WTC11 (cell line): ENCODE results near the gene HSPH1. TPM values are rescaled to one million over a fixed set of nuclear protein-coding genes. Genes with fewer than 3 reads are reported as not detected.
"Not testable (repeated sequence)": the region's sequence is repeated elsewhere in the genome, so short reads cannot be mapped to it uniquely, and the experiment has no call there.

Experiments
- ATAC-seq: fragments of 200-7000 bp; cut with Tn5 transposase; 2 replicates; pipeline ENCODE4 v1.10.0; 2021; ENCODE audit warnings: mild to moderate bottlenecking, moderate library complexity
- CTCF ChIA-PET: fragments of 300-600 bp; sonication (Branson Sonifier 250); formaldehyde crosslinking; loops from one replicate; lab custom pipeline; 2021; ENCODE audit warnings: antibody characterized with exemption; lab: Charles Lee
- POLR2A ChIA-PET: fragments of 350-600 bp; sonication (Branson Sonifier 250); formaldehyde crosslinking; loops from one replicate; lab custom pipeline; 2021; ENCODE audit warnings: antibody characterized with exemption; lab: Charles Lee
- DNase-seq: peaks from one replicate; pipeline ENCODE4 v3.0.0; 2021; ENCODE audit warnings: low spot score
- H3K27ac Mint-ChIP-seq: 2 replicates; pipeline ENCODE4 v1.8.0; 2021; ENCODE audit warnings: mixed read lengths
- H3K27me3 Mint-ChIP-seq: 2 replicates; pipeline ENCODE4 v1.8.0; 2021; ENCODE audit warnings: low read depth, mild to moderate bottlenecking, moderate library complexity, mixed read lengths
- H3K36me3 Mint-ChIP-seq: 2 replicates; pipeline ENCODE4 v1.8.0; 2021; ENCODE audit warnings: mixed read lengths
- H3K4me1 Mint-ChIP-seq: 2 replicates; pipeline ENCODE4 v1.8.0; 2022; ENCODE audit warnings: mixed read lengths
- H3K4me3 Mint-ChIP-seq: 2 replicates; pipeline ENCODE4 v1.8.0; 2021; ENCODE audit warnings: mild to moderate bottlenecking, moderate library complexity, mixed read lengths
- H3K9me3 Mint-ChIP-seq: 2 replicates; pipeline ENCODE4 v1.8.0; 2021; ENCODE audit warnings: mixed read lengths
- ARID4B ChIP-seq: sonication (generic); formaldehyde crosslinking; IDR thresholded peaks from 2 replicates; pipeline ENCODE4 v1.8.0; 2023; ENCODE audit warnings: missing genetic modification reagents, mild to moderate bottlenecking, borderline replicate concordance
- ATF1 ChIP-seq: sonication (generic); formaldehyde crosslinking; IDR thresholded peaks from 2 replicates; pipeline ENCODE4 v1.8.1; 2023; ENCODE audit warnings: mild to moderate bottlenecking, moderate library complexity, missing genetic modification reagents
- ATF3 ChIP-seq: sonication (generic); formaldehyde crosslinking; conservative IDR thresholded peaks from 2 replicates; pipeline ENCODE4 v1.8.1; 2022; ENCODE audit warnings: mild to moderate bottlenecking, missing genetic modification reagents
- CREB1 ChIP-seq: sonication (generic); formaldehyde crosslinking; IDR thresholded peaks from 2 replicates; pipeline ENCODE4 v1.8.0; 2023; ENCODE audit warnings: mild to moderate bottlenecking, missing genetic modification reagents
- E2F1 ChIP-seq: sonication (generic); formaldehyde crosslinking; IDR thresholded peaks from 2 replicates; pipeline ENCODE4 v1.8.0; 2022; ENCODE audit warnings: mild to moderate bottlenecking, missing genetic modification reagents
- EMX1 ChIP-seq: fragments of 250-450 bp; sonication (Bioruptor Pico); IDR thresholded peaks from 2 replicates; pipeline ENCODE4 v1.8.0; 2021; ENCODE audit warnings: mild to moderate bottlenecking
- ETV6 ChIP-seq: sonication (generic); formaldehyde crosslinking; IDR thresholded peaks from 2 replicates; pipeline ENCODE4 v1.8.1; 2022; ENCODE audit warnings: mild to moderate bottlenecking, missing genetic modification reagents
- FOXJ3 ChIP-seq: sonication (generic); formaldehyde crosslinking; IDR thresholded peaks from 2 replicates; pipeline ENCODE4 v1.9.0; 2021; ENCODE audit warnings: missing genetic modification reagents, mild to moderate bottlenecking, borderline replicate concordance
- MXD4 ChIP-seq: fragments of 250-450 bp; sonication (Bioruptor Pico); IDR thresholded peaks from 2 replicates; pipeline ENCODE4 v1.8.0; 2021; ENCODE audit warnings: mild to moderate bottlenecking, moderate library complexity, borderline replicate concordance
- MYBL2 ChIP-seq: sonication (generic); formaldehyde crosslinking; IDR thresholded peaks from 2 replicates; pipeline ENCODE4 v1.8.1; 2023; ENCODE audit warnings: mild to moderate bottlenecking, moderate library complexity, missing genetic modification reagents
- NFE2L1 ChIP-seq: sonication (generic); formaldehyde crosslinking; IDR thresholded peaks from 2 replicates; pipeline ENCODE4 v1.8.1; 2023; ENCODE audit warnings: missing genetic modification reagents
- NFYB ChIP-seq: sonication (generic); formaldehyde crosslinking; conservative IDR thresholded peaks from 2 replicates; pipeline ENCODE4 v1.8.0; 2022; ENCODE audit warnings: low read depth, missing genetic modification reagents
- NR3C1 ChIP-seq: sonication (generic); formaldehyde crosslinking; conservative IDR thresholded peaks from 2 replicates; pipeline ENCODE4 v1.8.1; 2023; ENCODE audit warnings: low read depth, mild to moderate bottlenecking, missing genetic modification reagents
- PREB ChIP-seq: sonication (generic); formaldehyde crosslinking; IDR thresholded peaks from 2 replicates; pipeline ENCODE4 v1.8.1; 2022; ENCODE audit warnings: mild to moderate bottlenecking, missing genetic modification reagents, moderate library complexity, borderline replicate concordance
- SMAD3 ChIP-seq: sonication (generic); formaldehyde crosslinking; IDR thresholded peaks from 2 replicates; pipeline ENCODE4 v1.8.0; 2022; ENCODE audit warnings: missing genetic modification reagents, mild to moderate bottlenecking, borderline replicate concordance
- TEAD1 ChIP-seq: sonication (generic); formaldehyde crosslinking; IDR thresholded peaks from 2 replicates; pipeline ENCODE4 v1.8.0; 2022; ENCODE audit warnings: mild to moderate bottlenecking, missing genetic modification reagents
- ZMAT4 ChIP-seq: fragments of 250-450 bp; sonication (Bioruptor Pico); IDR thresholded peaks from 2 replicates; pipeline ENCODE4 v1.9.0; 2021; ENCODE audit warnings: mild to moderate bottlenecking
- ZNF219 ChIP-seq: sonication (generic); formaldehyde crosslinking; IDR thresholded peaks from 2 replicates; pipeline ENCODE4 v1.8.0; 2023; ENCODE audit warnings: missing genetic modification reagents, mild to moderate bottlenecking, borderline replicate concordance
- ZNF396 ChIP-seq: fragments of 250-450 bp; sonication (Bioruptor Pico); IDR thresholded peaks from 2 replicates; pipeline ENCODE4 v1.8.0; 2021; ENCODE audit warnings: mild to moderate bottlenecking, moderate library complexity, borderline replicate concordance
- total RNA-seq: library from RNA; stranded (reverse); gene quantifications from 3 replicates; pipeline ENCODE4 v1.2.3, GENCODE V29; 2021

Gene HSPH1
- total RNA-seq, 1 experiment from 2014 or later = 114 TPM

GRCh38 chr13:31179754-31180153 lies 18.1 kb upstream of the HSPH1 start:
- peaks cover 13% of the 10 kb centered on the region for H3K36me3 Mint-ChIP-seq
- TF ChIP-seq NR3C1 (CRISPR knock-in tag) = no peak
- no peak for TF ChIP-seq TEAD1 (CRISPR knock-in tag)
- H3K9me3 Mint-ChIP-seq = peaks cover 33% of the 10 kb centered on the region
- POLR2A ChIA-PET = no interaction called here
- DNase-seq = no peak
- ATAC-seq = no peak
- peaks cover 3% of the 10 kb centered on the region; the same call in 1 of the 2 replicates for H3K27me3 Mint-ChIP-seq
- H3K4me1 Mint-ChIP-seq = peaks cover 13% of the 10 kb centered on the region
- CTCF ChIA-PET = no interaction called here
- H3K4me3 Mint-ChIP-seq = no peak overlapping the region
- no peak overlapping the region for H3K27ac Mint-ChIP-seq

DNA sequence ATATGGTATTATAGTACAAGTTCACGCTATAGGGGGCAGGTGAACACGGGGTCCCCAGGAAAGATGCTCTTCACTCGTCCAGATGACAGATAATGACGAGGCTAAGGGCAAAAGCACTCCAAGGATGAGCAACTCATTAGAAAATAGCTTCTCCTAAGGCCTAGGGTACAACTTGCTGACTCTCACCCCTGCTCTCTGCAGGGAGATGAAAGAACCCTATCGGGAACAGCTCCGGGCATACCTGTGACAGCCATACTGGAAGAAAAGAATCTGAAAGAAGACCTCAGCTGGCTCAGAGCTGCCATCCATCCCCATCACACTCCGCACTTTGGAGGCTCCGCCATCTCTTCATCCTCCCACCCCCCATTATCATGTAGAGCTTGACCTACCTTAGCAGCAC lies 17.5 kb upstream of the HSPH1 start:
- H3K27me3 Mint-ChIP-seq = peaks cover 3% of the 10 kb centered on the region; the same call in 1 of the 2 replicates
- TF ChIP-seq ETV6 (CRISPR knock-in tag) (no peak), E2F1 (CRISPR knock-in tag) (no peak), SMAD3 (CRISPR knock-in tag) (no peak), NFE2L1 (CRISPR knock-in tag) (no peak), ZMAT4 (CRISPR knock-in tag) (no peak), CREB1 (CRISPR knock-in tag) (no peak)
- TF ChIP-seq, all 79 proteins: peak for 0
- ChIA-PET CTCF (no interaction called here), POLR2A (no interaction called here)
- Mint-ChIP-seq H3K4me3 (no peak overlapping the region), H3K36me3 (peaks cover 13% of the 10 kb centered on the region), H3K27ac (no peak overlapping the region), H3K4me1 (peaks cover 13% of the 10 kb centered on the region), H3K9me3 (peaks cover 33% of the 10 kb centered on the region)
- ATAC-seq (no peak), DNase-seq (no peak)

GRCh38 chr13:31177813-31178495 lies 16.2 kb upstream of the HSPH1 start:
- ATAC-seq, H3K36me3 Mint-ChIP-seq, POLR2A ChIA-PET, H3K27me3 Mint-ChIP-seq, H3K4me3 Mint-ChIP-seq, CTCF ChIA-PET, H3K27ac Mint-ChIP-seq, DNase-seq: not testable (repeated sequence)
- Mint-ChIP-seq H3K4me1 (peaks cover 17% of the 10 kb centered on the region), H3K9me3 (peaks cover 28% of the 10 kb centered on the region)
- peak; percentile 22; the same call in 1 of the 2 replicates for TF ChIP-seq NFYB
- TF ChIP-seq, all 79 proteins: peak for 1; not testable (repeated sequence) for 78

- DNase-seq (no peak), ATAC-seq (no peak)
- Mint-ChIP-seq H3K36me3 (peaks cover 8% of the 10 kb centered on the region), H3K9me3 (peaks cover 22% of the 10 kb centered on the region), H3K27ac (no peak overlapping the region), H3K27me3 (peaks cover 3% of the 10 kb centered on the region; the same call in 1 of the 2 replicates), H3K4me3 (no peak overlapping the region), H3K4me1 (peaks cover 19% of the 10 kb centered on the region)
- CTCF ChIA-PET = interaction anchor here (0.6 kb wide), 1 partner anchor 1819 kb away, joined by 3 read pairs; no protein-coding TSS in a partner anchor
- POLR2A ChIA-PET = no interaction called here
- TF ChIP-seq ZNF396 (CRISPR knock-in tag) (no peak), MXD4 (CRISPR knock-in tag) (no peak), PREB (no peak), EMX1 (CRISPR knock-in tag) (no peak), NFYB (no peak), ZNF219 (CRISPR knock-in tag) (no peak), MYBL2 (CRISPR knock-in tag) (no peak), ATF3 (no peak), ATF1 (CRISPR knock-in tag) (no peak), FOXJ3 (no peak), ARID4B (CRISPR knock-in tag) (no peak)
These were observed 14.3 kb upstream of the HSPH1 start for GRCh38 chr13:31175847-31176532.
